Mammary microvascular endothelial cell (primary cell): Measurements from ENCODE around the gene CNGB1. TPM values are rescaled to one million over a fixed set of nuclear protein-coding genes. Genes with fewer than 3 reads are reported as not detected.

Experiments used
- total RNA-seq: library from RNA; depleted of rRNA; stranded (reverse); fragments of >200 nt; gene quantifications from 2 replicates; pipeline ENCODE4 v1.2.3, GENCODE V29; 2015

The CNGB1 gene
- 0.05 TPM in 1 of 2 replicates, not detected in the other for total RNA-seq

GRCh38 chr16:57970970-57971369 lies at the start of gene CNGB1:
CNGB1 (minus strand) TSS chr16:57971128; CDS start chr16:57967286, 3,842 bp downstream.

DNA sequence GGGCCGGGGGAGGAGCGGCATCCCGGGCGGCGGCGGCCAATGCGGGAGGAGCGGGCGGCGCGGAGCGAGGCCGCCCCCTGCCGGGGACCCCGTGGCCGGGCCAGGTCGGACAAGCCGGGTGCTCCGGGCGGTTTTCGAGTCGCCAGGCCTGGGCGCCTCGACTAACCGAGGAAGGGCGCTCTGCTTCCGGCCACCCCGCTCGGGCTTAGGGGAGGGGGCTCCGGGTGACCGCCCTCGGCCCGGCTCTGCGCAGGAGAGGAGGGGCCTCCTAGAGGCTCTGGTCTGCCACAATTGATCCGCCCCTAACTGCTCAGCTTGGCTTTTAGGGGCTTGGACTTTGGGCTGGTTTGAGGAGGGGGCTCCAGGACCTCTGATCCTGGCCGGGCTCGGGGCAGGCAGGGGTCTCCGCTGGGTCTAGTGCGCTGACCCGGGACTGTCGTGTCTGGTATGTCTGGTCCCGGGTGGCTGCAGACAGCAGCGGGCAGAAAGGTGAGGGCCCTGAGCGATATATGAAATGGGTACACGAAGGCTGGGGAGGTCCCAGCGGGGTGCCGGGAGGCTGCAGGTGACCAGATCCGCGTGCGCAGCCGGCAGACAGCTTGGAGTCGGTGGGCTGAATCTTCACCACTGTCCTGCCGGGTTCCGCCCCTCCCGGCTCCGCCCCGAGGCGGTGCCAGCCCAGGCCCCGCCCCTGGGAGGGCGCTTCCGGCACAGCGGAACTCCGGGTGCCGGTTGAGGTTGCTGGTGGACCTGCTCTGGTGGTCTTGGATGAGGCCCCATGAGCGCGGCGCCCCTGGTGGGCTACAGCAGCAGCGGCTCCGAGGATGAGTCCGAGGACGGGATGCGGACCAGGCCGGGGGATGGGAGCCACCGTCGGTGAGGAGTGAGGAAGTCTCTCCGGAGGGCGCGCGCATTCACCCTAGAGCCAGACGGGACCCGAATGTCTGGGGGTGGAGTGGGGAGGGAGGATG lies 30.1 kb upstream of the CNGB1 start, which contains the start of gene USB1:
TSS of gene USB1 (plus strand) at position 702 of the 971 bp plus-strand sequence. CDS start at position 779, 77 bp downstream.

GRCh38 chr16:57999971-58000705 lies 29.2 kb upstream of the CNGB1 start, which contains the start of gene ZNF319:
ZNF319 (minus strand) TSS chr16:58000672; CDS start chr16:57998265, 2,407 bp downstream.

Other genes starting within 250 kb of the CNGB1 start
- gene KATNB1, start 235.4 kb downstream of the CNGB1 start, total RNA-seq, result 38.5 and 40.3 TPM in 2 replicates
- 46.4 and 53.0 TPM in 2 replicates for gene KIFC3, start 168.6 kb downstream of the CNGB1 start, total RNA-seq
- gene ZNF319, start 29.5 kb upstream of the CNGB1 start, total RNA-seq, result 2.5 and 9.8 TPM in 2 replicates
- 28.2 and 35.8 TPM in 2 replicates for gene USB1, start 30.3 kb upstream of the CNGB1 start, total RNA-seq
- gene MMP15, start 54.6 kb upstream of the CNGB1 start, total RNA-seq, result 12.3 and 13.4 TPM in 2 replicates
- gene CFAP20, start 158.3 kb upstream of the CNGB1 start, total RNA-seq, result 73.0 and 86.1 TPM in 2 replicates
- gene CSNK2A2, start 227.0 kb upstream of the CNGB1 start, total RNA-seq, result 32.1 and 34.1 TPM in 2 replicates